T47D (cell line): Measurements from ENCODE around the gene ASTN2.

Experiments used
- DNase-seq, 2 experiments: peaks; one replicate each; pipeline versions ENCODE4 v3.0.0 to v3.0.0-alpha.2; 2011 to 2012; ENCODE audit warnings: low read depth in 1 of 2, low spot score in 1 of 2
- JUND ChIP-seq: IDR thresholded peaks from 2 replicates; pipeline ENCODE4 v1.6.1; 2012; ENCODE audit warnings: low read depth
- in situ Hi-C: cut with HindIII; loops from 2 replicates; pipeline ENCODE4 v1.10.0; 2016; ENCODE audit warnings: low sequenced_read_pairs, low pct_unique_long_range_greater_than_20kb

ASTN2 gene

DNA sequence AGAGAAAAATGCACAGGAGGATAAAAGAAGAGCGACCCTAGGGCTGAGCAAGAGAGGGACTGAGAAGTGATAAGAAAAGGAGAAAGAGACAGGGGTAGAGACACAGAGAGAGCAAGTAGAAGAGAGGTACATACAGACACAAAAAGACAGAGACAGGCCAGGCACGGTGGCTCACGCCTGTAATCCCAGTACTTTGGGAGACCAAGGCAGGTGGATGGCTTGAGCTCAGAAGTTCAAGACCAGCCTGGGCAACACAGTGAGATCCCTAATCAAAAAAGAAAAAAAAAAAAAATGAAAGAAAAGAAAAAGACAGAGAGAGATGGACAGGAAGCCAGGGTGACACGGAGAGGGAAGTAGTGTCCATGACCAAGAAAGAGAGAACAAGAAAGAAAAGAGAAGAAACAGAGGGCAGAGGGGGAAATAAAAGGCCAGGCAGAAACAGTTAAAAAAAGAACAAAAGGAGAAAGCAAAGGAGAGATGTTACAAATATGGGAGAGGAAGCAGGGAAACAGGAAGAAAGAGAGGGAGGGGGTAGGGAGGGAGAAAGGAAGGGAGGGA lies 937.2 kb downstream of the ASTN2 start:
- no peak for TF ChIP-seq JUND
- in situ Hi-C loops, result no loop called here
- no peak for DNase-seq

DNA sequence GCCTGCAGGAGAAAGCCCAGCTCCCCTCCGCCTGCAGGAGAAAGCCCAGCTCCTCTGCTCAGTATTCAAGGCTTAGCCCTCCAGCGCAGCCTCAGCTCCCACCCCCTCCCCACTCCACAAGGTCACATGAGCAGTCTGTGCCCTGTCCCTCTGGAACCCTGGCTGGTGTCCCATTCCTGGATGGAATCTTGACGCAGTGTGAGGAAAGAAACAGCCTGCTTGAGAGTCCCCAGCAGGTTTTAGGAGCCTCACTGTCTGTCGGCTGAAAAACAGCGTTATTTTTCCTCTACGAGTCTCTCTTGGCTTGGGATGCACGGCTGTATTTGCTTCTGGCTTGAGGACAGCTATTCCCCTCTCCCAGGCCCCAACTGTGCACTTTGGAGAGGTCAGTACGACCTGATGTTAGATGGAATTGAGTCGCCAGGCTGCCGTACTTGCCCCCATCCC lies 937.9 kb downstream of the ASTN2 start:
- peak in 1 of 2 experiments; percentile 59 for DNase-seq
- in situ Hi-C loops, result no loop called here
- TF ChIP-seq JUND, result no peak

DNA sequence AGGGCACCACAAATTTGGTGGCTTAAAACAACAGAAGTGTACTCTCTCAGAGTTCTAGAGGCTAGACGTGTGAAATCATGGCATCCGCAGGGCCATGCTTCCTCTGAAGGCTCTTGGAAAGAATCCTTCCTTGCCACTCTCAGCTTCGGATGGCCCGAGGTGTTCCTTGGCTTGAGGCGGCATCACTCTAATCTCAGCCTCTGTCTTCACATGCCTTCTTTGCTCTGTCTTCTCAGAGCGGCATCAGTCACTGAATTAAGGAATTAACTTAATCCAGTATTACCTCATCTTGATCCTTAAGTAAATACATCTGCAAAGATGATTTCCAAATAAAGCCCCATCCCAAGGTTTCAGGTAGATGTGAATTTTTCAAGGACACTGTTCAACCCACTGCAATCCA lies 938.9 kb downstream of the ASTN2 start:
- in situ Hi-C loops, result no loop called here
- TF ChIP-seq JUND, result no peak

DNA sequence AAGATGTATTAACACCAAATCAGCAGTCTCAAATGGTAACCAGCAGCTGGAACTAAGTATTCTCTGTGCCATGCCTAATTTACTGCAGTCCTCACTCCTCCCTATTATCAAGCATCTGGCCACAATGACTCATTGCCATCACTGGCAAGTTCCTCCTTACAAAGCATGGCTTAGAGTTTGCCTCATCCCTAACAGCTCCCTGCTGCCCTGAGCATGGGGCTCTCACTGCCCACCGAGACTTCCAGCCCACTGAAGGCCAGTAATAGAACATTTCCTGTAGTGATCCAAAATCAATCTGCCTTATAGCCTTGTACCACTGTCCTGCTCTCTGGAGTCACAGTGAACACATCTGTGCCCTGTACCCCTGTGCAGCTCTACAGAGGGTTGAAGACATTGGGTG lies 939.7 kb downstream of the ASTN2 start:
- in situ Hi-C loops, result no loop called here
- DNase-seq, result no peak
- TF ChIP-seq JUND, result no peak

More for the DNA sequence above, 938.9 kb downstream of the ASTN2 start:
- DNase-seq, result no peak

DNA sequence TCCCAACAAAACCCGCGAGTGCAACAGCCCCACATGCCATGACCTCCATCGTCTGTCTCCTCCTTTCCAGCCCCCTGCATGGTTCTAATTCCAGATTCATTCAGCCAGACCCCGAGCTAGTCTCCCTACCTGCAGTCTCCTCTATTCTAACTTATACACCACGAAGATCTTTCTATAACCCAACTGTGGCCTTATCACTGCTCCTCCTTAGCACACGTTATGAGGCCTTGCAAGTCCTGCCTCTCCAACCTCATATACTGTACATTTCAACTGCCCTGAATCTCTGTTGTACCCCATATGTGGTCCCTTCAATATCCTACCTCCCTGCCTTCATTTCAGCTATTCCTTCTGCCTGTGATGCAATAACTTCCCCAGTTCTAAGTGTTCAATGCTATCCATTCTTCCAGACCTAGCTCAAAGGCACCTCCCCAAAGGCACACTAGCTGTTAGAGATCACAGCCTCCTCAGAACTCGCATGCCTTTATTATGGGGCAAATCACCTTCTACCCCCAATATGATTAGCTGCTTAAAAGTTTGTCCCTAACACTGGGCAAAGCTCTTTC lies 942.8 kb downstream of the ASTN2 start:
- TF ChIP-seq JUND, result no peak
- in situ Hi-C loops, result no loop called here
- no peak for DNase-seq

DNA sequence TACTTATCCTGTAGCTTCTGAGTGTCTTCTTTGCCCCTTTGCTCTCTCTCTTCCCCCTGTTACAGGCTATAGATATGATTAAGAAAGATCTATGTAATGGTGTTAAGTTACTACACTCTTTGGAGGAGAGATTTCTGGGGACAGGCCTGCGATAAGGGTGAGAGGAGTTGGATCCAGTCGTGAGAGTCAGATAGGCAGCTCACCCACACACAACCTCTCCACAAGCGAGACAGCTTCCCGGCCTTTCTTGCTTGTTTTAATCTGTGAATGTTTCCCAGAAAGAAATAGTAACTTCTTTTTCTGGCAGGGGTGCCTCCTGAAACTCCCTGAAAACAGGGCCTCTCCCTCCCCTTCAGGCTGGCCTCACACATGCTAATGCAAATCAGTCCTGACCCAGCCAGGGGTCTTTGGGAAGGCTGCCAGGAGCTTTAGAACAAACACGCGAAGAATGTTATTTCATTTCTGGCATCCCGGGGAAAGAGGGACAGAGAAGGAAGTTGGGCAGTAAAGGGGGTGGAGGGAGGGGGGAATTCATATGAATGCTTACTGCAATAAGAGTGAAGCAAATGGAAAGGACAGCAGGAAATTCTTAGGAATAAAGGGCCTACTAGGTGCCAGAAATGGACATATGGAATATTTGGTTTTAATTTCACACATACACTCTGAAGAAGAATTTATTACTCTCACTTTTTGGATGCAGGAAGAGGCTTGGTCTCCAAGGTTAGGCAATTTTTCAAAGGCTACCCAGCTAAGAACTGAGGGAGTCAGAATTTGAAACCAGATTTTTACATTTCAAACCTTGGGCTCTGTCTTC lies 943.6 kb downstream of the ASTN2 start:
- no peak for DNase-seq
- no peak for TF ChIP-seq JUND
- in situ Hi-C loops, result no loop called here

DNA sequence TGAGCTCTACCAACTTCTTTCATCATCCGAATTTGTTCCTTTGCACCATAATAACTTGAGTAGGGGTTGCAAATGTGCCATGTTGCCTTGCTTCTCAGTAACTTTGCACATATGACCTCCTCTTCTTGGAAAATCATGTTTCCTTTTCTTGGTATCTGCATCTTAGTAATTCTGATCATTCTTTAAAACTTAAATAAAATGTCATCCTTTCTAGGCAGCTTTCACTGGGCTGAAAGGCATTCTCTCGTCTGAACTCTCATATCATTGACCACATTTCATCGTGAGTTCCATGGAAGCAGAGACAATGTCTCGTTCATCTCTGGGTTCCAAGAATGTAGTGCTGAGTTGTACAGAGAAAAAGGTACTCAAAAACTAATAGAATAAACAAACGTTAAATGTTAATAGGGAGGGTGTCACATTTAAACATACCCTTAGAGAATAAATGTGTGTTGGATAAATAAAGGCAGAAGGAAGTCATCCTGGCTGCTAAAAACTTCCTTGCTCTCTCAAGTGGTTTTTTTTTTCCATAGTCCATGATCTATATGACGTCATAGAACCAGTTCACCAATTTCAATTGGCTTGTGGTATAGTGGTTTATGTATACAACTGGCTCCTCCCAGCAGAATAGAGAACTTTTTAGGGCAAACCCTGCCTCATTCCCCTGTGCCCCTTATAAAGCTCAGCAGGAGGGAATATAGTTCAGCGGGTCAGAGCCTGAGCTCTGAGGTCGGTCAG lies 945.9 kb downstream of the ASTN2 start:
- in situ Hi-C loops, result no loop called here
- no peak for TF ChIP-seq JUND
- DNase-seq, result no peak

DNA sequence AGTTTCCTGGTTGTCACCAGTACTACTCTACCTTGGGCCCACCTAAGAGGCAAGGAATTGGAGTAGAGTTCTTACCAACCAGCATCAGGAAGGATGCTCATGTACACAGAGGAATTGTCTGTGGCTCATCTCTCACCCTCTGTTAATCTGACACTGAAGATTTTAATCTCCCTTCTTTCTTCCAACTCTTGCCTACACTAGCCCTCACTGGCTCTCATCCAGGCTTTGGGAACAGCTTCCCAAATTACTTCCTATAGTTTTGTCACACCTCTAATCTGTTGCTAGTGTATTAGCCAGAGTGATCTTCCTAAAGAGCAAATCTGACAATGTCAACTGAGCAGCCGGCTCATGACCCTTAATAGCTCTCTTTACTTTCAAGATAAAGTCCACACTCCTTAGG lies 946.5 kb downstream of the ASTN2 start:
- TF ChIP-seq JUND, result no peak
- in situ Hi-C loops, result no loop called here
- DNase-seq, result no peak

DNA sequence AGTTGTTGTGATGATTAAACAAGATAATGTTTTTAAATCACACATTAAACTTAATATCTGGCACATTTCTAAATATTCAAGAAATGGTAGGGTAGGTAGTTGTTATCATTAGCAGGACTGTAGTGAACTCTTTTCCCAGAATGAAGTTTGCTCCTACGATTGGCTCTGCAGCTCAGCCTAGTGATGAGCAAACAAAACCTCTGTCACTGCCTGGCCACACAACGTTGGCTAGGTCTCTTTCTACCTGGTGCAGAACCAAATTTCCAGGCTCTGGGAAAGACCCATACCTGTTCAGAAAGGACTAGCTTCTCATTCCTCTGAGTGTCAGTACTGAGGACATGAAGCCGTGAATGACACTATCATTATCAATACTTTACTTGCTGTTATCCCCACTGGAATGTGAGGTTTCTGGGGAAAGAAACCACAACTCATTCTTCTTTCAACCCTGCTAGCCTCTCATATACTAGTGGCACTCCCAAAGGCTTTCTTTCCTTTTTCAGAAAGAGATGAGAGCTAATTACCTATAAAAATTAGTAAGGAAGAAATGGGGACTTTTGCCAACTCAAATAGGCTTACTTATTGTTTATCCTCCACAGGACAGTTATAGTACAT lies 947.0 kb downstream of the ASTN2 start:
- TF ChIP-seq JUND, result no peak
- in situ Hi-C loops, result no loop called here
- DNase-seq, result no peak

DNA sequence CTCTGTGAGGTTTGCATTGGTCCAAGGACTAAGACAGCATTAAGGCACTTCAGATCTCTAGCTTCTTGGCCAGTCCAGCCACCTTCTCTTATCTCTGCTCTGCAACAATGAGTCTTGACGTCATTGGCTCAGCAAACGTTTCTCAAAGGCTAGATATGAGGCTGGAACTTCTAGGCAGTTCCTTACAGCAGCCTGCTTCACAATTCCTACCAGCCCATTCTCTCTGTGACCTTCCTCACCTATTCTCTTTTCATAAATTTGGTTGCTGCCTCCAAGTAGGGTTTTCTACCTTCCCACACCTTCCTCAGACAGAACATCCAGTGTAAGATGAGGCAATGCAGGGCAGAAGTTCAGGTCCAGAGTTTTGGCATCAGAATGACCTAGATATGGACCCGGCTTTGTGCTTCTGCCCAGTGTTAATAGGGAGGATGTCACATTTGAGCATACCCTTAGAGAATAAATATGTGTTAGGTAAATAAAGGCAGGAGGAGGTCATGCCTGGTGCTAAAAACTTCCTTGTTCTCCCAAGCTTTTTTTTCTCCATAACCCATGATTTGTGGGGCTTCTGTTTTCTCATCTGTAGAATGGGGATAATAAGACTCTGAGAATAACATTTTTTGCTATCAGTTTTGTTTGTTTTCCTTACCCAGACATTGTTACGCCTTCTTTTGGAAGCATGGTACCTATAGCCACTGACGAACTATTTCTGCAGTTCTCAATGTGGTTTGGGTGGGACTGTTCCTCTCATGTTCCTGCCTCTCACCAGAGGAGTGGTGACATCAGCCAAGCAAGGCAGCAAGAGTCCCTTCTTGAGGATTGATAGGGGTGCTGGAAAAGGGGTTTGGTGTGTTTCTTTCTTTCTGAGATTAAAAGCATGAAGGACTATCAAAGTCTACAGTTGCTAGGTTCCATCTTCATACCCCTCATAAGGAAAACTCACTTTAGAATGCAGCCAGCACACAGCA lies 948.3 kb downstream of the ASTN2 start:
- no peak for DNase-seq
- in situ Hi-C loops, result no loop called here
- TF ChIP-seq JUND, result no peak

- DNase-seq, result no peak
- no peak for TF ChIP-seq JUND
- in situ Hi-C loops, result no loop called here
These were observed 949.1 kb downstream of the ASTN2 start for GRCh38 chr9:116465576-116466270.
